NCI-H128 (cell line): Measurements from ENCODE around the gene MRPL10.
A peak's percentile ranks its signal among the peaks of the same experiment; 100 is the strongest.

Experiments
- DNase-seq: peaks from one replicate; lab custom pipeline; 2025; ENCODE audit not compliant: unreplicated experiment; lab: John Stamatoyannopoulos, UW

MRPL10 gene

GRCh38 chr17:47813512-47814031, 17.8 kb downstream of the MRPL10 start:
- no peak for DNase-seq

- no peak for DNase-seq
Measured at GRCh38 chr17:47813077-47813476, 18.3 kb downstream of the MRPL10 start.

- DNase-seq: no peak
Measured at GRCh38 chr17:47812146-47812920, 19.0 kb downstream of the MRPL10 start.

- DNase-seq: no peak
Measured at GRCh38 chr17:47811709-47812108, 19.6 kb downstream of the MRPL10 start.

GRCh38 chr17:47810901-47811635, 20.3 kb downstream of the MRPL10 start:
- DNase-seq: no peak

GRCh38 chr17:47810200-47810821, 21.0 kb downstream of the MRPL10 start:
- DNase-seq: no peak

- no peak for DNase-seq
Measured at GRCh38 chr17:47808830-47809480, 22.4 kb downstream of the MRPL10 start.

GRCh38 chr17:47808036-47808829, 23.1 kb downstream of the MRPL10 start:
- no peak for DNase-seq

- DNase-seq: no peak
Measured at GRCh38 chr17:47807421-47807820, 23.9 kb downstream of the MRPL10 start.

GRCh38 chr17:47806913-47807255, 24.5 kb downstream of the MRPL10 start:
- no peak for DNase-seq

GRCh38 chr17:47806026-47806912, 25.1 kb downstream of the MRPL10 start:
- no peak for DNase-seq

GRCh38 chr17:47804461-47804860, 26.9 kb downstream of the MRPL10 start:
- DNase-seq: no peak

- DNase-seq: no peak
Measured at GRCh38 chr17:47803751-47804150, 27.6 kb downstream of the MRPL10 start.

GRCh38 chr17:47803201-47803600, 28.1 kb downstream of the MRPL10 start:
- DNase-seq: no peak

- DNase-seq: peak; percentile 18
Measured at GRCh38 chr17:47802341-47803022, 28.9 kb downstream of the MRPL10 start.

- DNase-seq: no peak
Measured at GRCh38 chr17:47801906-47802305, 29.4 kb downstream of the MRPL10 start.

GRCh38 chr17:47801176-47801765, 30.1 kb downstream of the MRPL10 start:
- no peak for DNase-seq

- DNase-seq: no peak
Measured at GRCh38 chr17:47800686-47801085, 30.7 kb downstream of the MRPL10 start.

GRCh38 chr17:47797797-47798196, 33.5 kb downstream of the MRPL10 start:
- DNase-seq: no peak
